C4-2B (cell line): ENCODE data around the gene PLIN4.

ENCODE experiments used
- H3K27ac ChIP-seq: fragments of 450-650 bp; 2 replicates; pipeline ENCODE4 v1.5.1; 2017
- CTCF ChIP-seq: fragments of 450-650 bp; conservative IDR thresholded peaks from 2 replicates; pipeline ENCODE4 v1.5.1; 2017; ENCODE audit warnings: mild to moderate bottlenecking
- ZFX ChIP-seq: fragments of 450-650 bp; IDR thresholded peaks from 2 replicates; pipeline ENCODE4 v1.6.1; 2017

Gene PLIN4

GRCh38 chr19:4487572-4487971 lies 30.7 kb downstream of the PLIN4 start:
- no peak overlapping the region for H3K27ac ChIP-seq
- TF ChIP-seq ZFX (no peak), CTCF (no peak)

DNA sequence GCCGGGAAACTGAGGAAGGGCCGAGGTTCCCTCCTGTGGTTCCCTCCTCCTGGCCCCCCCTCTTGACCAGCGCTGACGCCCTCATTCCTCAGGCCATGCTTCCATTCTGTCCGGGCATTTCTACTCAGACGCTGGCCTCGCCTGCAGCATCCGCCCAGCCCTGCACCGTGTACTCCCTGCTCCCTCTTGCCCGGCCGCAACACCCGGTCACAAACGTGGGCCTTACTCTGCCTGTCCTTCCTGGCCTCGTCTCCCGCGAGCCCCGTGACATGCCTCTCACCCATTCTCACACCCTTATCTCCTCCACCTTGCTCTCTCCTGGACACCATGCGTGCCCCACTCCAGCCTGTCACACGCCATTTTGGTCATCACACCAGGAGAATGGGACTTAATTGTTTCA lies 34.9 kb downstream of the PLIN4 start:
- TF ChIP-seq ZFX: no peak
- TF ChIP-seq CTCF: no peak
- no peak overlapping the region for H3K27ac ChIP-seq

- H3K27ac ChIP-seq: no peak overlapping the region
- TF ChIP-seq CTCF (no peak), ZFX (no peak)
Measured at GRCh38 chr19:4482721-4483364, 35.4 kb downstream of the PLIN4 start.

- no peak for TF ChIP-seq CTCF
- TF ChIP-seq ZFX: no peak
- no peak overlapping the region for H3K27ac ChIP-seq
Measured at GRCh38 chr19:4477034-4477801, 41.1 kb downstream of the PLIN4 start.

DNA sequence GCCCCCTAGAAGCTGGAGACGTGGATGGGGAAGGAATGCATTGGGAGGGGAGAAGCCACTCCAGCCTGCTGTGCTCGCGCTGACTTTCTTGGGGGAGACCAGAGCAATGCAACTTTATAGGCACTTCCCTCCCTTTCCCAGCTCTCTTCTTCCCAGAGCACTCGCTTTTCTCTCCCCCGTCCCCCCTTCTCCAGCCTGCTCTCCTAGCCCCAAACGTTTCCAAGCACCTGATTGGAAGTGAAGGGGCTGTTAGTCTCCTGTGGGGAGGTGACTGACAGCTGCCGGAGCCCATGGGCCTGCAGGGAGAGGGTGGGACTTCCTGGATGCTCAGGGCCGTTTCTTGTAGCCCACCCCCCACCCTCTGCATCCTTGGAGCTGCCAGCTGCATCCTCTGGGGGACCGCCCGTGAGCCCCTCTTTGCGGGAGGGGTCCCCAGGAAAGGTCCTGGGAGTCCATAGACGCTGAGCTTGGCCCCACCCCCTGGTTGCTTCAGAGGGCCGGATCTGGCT lies 43.7 kb downstream of the PLIN4 start:
- TF ChIP-seq CTCF (no peak), ZFX (no peak)
- H3K27ac ChIP-seq: no peak overlapping the region

DNA sequence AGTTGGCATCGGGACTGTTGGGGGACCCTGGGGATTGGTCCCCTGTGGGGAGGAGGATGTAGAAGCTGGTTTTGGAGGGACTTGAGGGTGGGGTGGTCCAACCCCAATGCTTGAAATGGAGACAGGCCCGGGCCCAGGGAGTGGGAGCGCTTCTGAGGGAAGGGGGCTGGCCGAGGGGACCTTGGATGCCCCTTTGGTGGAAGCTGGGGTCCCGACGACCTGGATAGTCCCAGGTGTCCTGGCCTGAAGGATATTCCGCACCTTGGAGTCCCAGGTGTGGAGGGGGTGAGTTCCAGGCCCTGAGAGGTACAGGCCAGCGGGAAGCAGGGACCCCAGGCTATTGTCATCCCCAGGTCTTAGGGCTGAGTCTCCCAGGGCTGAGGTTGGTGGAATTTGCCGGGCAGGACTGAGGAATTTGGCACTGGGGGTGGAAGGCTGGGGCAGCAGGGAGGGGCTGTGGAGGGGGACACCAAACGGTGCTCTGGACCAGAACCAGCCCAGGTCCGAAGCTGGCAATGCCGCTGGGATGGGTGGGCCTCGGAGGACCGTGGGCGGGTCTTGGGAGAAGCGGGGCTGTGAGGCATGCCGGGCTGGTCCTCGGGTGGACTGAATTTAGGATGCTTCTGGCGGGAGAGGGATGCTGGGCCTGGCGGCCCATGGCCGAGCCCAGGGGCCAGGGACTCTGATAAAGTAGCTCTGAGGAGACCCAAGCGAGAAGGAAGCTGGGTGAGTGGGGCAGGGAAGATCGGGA lies 44.3 kb downstream of the PLIN4 start:
- TF ChIP-seq ZFX (no peak), CTCF (no peak)

More for the DNA sequence above, 44.3 kb downstream of the PLIN4 start:
- no peak overlapping the region; the same call in 1 of the 2 replicates for H3K27ac ChIP-seq
